ENCODE results near the gene LZTFL1.

- TF ChIP-seq CTCF (conservative IDR thresholded peaks at IDR 0.05 in 1 of 2, IDR thresholded peaks at IDR 0.05 in 1 of 2; ENCODE audit: low read depth in 1 of 2, low read length in 2 of 2) (no peak), EZH2 (IDR thresholded peaks at IDR 0.05; ENCODE audit: low read length, missing control alignments) (no peak)
Measured at GRCh38 chr3:45792516-45793172, 49.3 kb downstream of the LZTFL1 start.

Measured in fibroblast of lung (primary cell).